ENCODE results near the gene POLR2C. TPM values are rescaled to one million over a fixed set of nuclear protein-coding genes. Genes with fewer than 3 reads are reported as not detected.

The POLR2C gene
- total and polyA plus RNA-seq, 2 of the 13 experiments (the other 11 are each of a cell fraction or from before 2014, with no cell fraction given), result 104 to 216 TPM

DNA sequence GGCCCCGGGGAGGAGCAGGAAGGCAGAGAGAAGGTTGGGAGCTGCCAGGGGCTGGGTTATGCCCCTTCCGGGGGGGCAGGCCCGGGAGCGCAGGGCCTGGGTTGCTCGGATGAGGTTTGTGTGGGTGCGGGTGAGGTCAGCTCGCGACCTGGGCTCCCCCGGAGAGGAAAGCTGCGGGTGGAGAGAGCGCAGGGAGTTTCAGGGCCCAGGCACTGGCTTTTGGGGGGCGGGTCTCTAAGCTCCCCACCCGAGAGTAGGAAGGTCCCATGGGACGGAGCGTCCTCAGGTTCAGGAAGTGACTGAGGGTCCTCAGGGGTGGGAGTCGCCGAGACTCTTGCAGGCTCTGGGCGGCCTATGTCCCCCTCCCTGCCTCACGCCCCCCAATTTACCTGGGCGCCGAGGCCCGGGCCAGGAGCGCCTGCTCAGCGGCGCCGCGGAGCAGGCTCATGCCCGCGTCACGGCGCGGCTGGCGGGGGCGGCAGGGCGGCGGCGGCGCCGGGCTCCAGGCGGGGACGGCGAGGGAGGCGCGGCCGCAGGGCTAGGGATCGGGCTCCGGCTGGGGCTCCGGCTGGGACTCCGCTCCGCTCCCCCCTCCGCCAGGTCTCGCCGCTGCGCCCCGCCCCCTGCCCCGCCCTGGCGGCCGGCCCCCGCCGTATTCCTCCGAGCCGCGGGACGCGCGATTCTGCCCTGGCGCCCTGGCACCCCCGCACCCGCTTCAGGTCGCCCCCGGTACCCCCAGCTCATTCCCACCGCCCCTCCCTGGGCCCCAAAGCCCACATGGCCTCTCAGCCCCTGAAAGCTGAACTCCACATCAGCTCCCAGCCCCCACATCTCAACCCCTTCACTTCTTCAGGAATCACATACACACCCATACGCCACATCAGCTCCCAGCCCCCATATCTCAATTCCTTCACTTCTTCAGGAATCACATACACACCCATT is 23.7 kb downstream of the POLR2C start, which contains the start of gene DOK4 (continued):
- TF ChIP-seq ZNF878 (CRISPR knock-in tag; IDR thresholded peaks at IDR 0.05) (no peak), ZNF768 (CRISPR knock-in tag; IDR thresholded peaks at IDR 0.05) (0 out of 2 replicates have a peak, but pooled peaks have one; percentile 45), KMT2B (CRISPR knock-in tag; IDR thresholded peaks at IDR 0.05) (no peak), ZMAT3 (CRISPR knock-in tag; conservative IDR thresholded peaks at IDR 0.05) (no peak), ZNF232 (CRISPR knock-in tag; IDR thresholded peaks at IDR 0.05; ENCODE audit: borderline replicate concordance) (no peak), MEF2D (CRISPR knock-in tag; IDR thresholded peaks at IDR 0.05) (no peak), ZNF331 (CRISPR knock-in tag; IDR thresholded peaks at IDR 0.05) (no peak; the same call in 1 of the 2 replicates), SPEN (CRISPR knock-in tag; IDR thresholded peaks at IDR 0.05; ENCODE audit: low read depth) (peak; percentile 54; the same call in 1 of the 2 replicates), EED (CRISPR knock-in tag; IDR thresholded peaks at IDR 0.05) (no peak), ZFP62 (CRISPR knock-in tag; IDR thresholded peaks at IDR 0.05) (no peak)
- TF ChIP-seq, protein P1, sequence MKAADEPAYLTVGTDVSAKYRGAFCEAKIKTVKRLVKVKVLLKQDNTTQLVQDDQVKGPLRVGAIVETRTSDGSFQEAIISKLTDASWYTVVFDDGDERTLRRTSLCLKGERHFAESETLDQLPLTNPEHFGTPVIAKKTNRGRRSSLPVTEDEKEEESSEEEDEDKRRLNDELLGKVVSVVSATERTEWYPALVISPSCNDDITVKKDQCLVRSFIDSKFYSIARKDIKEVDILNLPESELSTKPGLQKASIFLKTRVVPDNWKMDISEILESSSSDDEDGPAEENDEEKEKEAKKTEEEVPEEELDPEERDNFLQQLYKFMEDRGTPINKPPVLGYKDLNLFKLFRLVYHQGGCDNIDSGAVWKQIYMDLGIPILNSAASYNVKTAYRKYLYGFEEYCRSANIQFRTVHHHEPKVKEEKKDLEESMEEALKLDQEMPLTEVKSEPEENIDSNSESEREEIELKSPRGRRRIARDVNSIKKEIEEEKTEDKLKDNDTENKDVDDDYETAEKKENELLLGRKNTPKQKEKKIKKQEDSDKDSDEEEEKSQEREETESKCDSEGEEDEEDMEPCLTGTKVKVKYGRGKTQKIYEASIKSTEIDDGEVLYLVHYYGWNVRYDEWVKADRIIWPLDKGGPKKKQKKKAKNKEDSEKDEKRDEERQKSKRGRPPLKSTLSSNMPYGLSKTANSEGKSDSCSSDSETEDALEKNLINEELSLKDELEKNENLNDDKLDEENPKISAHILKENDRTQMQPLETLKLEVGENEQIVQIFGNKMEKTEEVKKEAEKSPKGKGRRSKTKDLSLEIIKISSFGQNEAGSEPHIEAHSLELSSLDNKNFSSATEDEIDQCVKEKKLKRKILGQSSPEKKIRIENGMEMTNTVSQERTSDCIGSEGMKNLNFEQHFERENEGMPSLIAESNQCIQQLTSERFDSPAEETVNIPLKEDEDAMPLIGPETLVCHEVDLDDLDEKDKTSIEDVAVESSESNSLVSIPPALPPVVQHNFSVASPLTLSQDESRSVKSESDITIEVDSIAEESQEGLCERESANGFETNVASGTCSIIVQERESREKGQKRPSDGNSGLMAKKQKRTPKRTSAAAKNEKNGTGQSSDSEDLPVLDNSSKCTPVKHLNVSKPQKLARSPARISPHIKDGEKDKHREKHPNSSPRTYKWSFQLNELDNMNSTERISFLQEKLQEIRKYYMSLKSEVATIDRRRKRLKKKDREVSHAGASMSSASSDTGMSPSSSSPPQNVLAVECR (CRISPR knock-in tag; IDR thresholded peaks at IDR 0.05; ENCODE audit: borderline replicate concordance), result peak; percentile 50
- TF ChIP-seq, protein P2, sequence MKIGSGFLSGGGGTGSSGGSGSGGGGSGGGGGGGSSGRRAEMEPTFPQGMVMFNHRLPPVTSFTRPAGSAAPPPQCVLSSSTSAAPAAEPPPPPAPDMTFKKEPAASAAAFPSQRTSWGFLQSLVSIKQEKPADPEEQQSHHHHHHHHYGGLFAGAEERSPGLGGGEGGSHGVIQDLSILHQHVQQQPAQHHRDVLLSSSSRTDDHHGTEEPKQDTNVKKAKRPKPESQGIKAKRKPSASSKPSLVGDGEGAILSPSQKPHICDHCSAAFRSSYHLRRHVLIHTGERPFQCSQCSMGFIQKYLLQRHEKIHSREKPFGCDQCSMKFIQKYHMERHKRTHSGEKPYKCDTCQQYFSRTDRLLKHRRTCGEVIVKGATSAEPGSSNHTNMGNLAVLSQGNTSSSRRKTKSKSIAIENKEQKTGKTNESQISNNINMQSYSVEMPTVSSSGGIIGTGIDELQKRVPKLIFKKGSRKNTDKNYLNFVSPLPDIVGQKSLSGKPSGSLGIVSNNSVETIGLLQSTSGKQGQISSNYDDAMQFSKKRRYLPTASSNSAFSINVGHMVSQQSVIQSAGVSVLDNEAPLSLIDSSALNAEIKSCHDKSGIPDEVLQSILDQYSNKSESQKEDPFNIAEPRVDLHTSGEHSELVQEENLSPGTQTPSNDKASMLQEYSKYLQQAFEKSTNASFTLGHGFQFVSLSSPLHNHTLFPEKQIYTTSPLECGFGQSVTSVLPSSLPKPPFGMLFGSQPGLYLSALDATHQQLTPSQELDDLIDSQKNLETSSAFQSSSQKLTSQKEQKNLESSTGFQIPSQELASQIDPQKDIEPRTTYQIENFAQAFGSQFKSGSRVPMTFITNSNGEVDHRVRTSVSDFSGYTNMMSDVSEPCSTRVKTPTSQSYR (CRISPR knock-in tag; IDR thresholded peaks at IDR 0.05; ENCODE audit: borderline replicate concordance), result 0 out of 2 replicates have a peak, but pooled peaks have one; percentile 5
- TF ChIP-seq, protein P3, sequence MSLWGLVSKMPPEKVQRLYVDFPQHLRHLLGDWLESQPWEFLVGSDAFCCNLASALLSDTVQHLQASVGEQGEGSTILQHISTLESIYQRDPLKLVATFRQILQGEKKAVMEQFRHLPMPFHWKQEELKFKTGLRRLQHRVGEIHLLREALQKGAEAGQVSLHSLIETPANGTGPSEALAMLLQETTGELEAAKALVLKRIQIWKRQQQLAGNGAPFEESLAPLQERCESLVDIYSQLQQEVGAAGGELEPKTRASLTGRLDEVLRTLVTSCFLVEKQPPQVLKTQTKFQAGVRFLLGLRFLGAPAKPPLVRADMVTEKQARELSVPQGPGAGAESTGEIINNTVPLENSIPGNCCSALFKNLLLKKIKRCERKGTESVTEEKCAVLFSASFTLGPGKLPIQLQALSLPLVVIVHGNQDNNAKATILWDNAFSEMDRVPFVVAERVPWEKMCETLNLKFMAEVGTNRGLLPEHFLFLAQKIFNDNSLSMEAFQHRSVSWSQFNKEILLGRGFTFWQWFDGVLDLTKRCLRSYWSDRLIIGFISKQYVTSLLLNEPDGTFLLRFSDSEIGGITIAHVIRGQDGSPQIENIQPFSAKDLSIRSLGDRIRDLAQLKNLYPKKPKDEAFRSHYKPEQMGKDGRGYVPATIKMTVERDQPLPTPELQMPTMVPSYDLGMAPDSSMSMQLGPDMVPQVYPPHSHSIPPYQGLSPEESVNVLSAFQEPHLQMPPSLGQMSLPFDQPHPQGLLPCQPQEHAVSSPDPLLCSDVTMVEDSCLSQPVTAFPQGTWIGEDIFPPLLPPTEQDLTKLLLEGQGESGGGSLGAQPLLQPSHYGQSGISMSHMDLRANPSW (CRISPR knock-in tag; IDR thresholded peaks at IDR 0.05; ENCODE audit: borderline replicate concordance), result no peak
- TF ChIP-seq, protein P4, sequence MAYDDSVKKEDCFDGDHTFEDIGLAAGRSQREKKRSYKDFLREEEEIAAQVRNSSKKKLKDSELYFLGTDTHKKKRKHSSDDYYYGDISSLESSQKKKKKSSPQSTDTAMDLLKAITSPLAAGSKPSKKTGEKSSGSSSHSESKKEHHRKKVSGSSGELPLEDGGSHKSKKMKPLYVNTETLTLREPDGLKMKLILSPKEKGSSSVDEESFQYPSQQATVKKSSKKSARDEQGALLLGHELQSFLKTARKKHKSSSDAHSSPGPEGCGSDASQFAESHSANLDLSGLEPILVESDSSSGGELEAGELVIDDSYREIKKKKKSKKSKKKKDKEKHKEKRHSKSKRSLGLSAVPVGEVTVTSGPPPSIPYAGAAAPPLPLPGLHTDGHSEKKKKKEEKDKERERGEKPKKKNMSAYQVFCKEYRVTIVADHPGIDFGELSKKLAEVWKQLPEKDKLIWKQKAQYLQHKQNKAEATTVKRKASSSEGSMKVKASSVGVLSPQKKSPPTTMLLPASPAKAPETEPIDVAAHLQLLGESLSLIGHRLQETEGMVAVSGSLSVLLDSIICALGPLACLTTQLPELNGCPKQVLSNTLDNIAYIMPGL (CRISPR knock-in tag; IDR thresholded peaks at IDR 0.05; ENCODE audit: borderline replicate concordance in 1 of 2, low read depth in 1 of 2), result no peak; a peak in 1 of 4 replicates
